Endothelial cell of hepatic sinusoid (primary cell): ENCODE measurements around the gene GRIK5.
"Not testable (repeated sequence)": the region's sequence is repeated elsewhere in the genome, so short reads cannot be mapped to it uniquely, and the experiment has no call there.

Experiments
- in situ Hi-C: cut with HindIII; loops from 2 replicates; pipeline ENCODE4 v1.10.0; 2017; ENCODE audit warnings: low sequenced_read_pairs

Gene GRIK5

GRCh38 chr19:41994994-41995958 is 74.7 kb downstream of the GRIK5 start:
- in situ Hi-C loops = no loop called here

DNA sequence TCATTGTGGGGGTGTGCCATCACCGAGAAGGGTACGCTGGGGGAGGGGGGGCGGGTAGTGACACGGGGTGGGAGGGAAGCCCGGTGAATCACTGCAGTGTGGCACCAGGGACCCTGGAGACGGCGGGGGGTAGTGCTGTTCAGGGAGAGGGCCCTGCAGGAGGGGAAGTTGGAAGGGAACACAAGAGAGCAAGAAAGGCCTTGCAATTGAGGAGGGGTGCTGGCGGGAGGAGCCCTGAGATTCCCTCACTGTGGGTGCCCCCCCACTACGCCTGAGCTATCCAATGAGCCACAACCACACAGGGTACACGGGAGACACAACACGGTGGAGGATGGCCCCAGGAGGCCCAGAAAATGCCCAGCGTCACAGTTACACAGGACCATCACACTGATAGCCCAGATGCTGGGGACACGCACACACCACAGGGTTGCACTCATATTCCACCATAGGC is 75.5 kb downstream of the GRIK5 start:
- in situ Hi-C loops = no loop called here

DNA sequence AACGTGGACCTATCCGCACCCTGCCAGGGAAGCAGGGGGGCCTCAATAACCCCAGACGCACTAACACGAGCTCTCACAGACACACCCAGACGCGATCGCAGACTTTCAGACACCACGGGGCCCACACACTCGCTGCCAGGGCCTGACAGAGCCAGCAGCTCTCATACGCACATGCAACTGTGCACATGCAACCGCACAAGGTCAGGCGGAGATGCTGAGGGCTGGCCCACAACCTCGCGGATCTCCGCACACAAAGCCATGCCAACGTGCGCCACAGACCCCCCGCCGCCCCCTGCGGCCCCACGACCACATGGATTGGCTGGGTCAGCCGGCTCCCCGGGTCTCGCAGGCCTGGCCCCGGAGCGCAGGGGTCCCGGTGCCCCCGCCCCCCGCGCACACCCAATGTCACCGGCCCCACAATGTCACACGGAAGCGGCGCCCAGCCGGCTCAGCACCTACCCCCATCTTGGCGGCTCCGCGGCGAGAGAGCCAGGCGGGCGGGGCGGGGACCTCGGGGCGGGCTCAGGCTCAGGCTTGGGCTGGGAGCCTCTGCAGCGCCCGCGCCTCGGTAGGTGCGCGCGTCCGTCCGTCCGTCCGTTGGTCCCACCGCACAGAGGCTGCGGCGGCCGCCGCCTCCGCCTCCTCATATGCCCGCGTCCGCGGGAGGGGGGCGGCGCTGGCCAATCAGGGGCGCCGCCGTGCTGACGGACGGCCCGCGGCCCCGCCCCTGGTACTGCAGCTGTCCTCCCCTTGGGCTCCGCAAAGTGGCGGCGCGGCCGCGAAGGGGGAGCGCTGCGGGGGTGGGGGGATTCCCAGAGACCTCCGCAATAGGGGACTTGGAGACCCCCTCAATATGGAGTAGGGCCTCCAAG is 76.2 kb downstream of the GRIK5 start, which contains the start of gene ATP1A3:
Gene ATP1A3, minus strand, starts transcription at position 619 of the 872 bp plus-strand sequence. Its CDS starts 154 bp downstream, at position 465.
- in situ Hi-C loops = no loop called here

DNA sequence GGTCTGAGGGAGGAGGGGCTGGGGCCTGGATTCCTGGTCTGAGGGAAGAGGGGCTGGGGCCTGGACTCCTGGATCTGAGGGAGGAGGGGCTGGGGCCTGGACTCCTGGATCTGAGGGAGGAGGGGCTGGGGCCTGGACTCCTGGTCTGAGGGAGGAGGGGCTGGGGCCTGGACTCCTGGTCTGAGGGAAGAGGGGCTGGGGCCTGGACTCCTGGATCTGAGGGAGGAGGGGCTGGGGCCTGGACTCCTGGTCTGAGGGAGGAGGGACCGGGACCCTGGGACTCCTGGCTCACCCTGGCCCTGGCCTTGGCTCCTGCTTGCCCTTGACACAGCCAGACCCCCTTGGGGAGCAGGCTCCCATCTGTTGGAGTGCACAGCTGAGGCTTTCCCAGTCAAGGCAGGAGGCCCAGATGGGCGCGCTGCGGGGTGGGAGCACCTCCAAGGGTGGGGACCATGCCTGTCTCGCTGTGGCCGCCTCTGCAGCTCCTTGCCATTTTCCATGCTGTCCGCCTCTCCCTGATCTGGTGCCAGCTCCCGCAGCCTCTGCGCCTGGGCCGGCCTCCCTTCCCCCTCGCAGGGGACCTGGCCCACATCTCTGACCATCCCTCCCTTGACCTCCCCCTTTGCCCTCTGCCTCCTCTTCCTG is 78.0 kb downstream of the GRIK5 start:
- in situ Hi-C loops = not testable (repeated sequence)

- in situ Hi-C loops = no loop called here
Observed at GRCh38 chr19:41991025-41991424, 79.0 kb downstream of the GRIK5 start.

DNA sequence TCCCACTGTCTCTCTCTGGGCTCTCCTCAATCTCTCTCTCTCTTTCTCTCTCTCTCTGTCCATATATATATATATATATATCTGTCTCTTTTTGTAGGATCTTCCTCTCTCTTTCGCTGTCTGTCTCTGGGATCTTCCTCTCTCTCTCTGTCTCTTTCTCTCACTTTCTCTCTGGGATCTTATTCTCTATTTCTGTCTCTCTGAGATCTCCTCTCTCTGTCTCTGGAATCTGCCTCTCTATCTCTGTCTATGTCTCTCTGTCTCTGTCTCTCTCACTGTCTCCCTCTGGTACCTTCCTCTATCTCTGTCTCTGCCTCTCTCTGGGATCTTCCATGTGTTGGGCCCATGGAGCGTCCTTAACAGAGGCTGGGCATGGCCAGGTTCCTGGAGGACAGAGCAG is 79.4 kb downstream of the GRIK5 start:
- in situ Hi-C loops = no loop called here

- in situ Hi-C loops = no loop called here
Observed at GRCh38 chr19:41990028-41990427, 80.0 kb downstream of the GRIK5 start.

DNA sequence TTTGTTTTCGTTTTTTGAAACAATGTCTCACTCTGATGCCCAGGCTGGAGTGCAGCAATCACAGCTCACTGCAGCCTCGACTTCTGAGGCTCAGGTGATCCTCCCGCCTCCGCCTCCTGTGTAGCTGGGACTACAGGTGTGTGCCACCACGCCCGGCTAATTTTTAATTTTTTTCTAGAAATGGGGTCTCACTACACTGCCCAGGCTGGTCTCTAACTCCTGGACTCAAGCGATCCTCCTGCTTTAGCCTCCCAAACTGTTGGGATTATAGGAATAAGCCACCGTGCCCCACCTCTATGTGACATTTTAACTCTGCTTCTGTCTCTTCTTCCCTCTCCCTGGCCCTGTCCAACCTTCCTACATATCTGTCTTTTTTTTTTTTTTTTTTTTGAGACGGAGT is 81.1 kb downstream of the GRIK5 start:
- in situ Hi-C loops = no loop called here

DNA sequence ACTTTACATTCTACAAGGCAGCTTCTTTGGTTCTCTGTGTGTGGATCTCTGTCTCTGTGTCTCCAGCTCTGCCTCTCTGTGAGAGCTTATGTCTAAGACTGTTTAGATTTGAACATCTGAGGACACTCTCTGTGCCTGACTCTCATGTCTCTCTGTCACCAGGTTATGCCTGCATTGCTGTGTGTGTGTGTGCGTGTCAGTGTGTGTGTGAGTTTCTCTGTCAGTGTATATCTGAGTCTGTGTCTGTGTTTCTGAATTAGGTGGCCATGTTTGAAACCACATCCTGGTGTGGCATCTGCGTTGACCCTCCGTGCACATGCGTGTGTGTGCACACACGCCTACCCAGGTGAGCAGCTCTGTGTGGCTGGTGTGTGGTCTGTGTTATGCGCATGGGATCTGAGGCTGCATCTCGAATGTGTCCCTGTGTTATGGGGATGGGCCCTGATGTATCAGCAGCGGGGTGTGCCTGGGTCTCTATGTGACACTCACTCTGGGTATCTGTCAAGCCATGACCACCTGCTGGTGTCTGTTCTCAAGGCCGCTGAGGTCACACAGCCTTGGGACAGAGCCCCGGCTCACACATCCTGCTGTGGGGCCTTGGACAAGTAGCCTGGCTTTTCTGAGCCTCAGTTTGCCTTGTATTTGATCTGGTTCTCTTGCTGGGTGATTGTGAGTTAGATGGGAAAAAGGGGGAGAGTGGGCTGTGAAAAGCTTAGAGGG is 82.7 kb downstream of the GRIK5 start:
- in situ Hi-C loops = no loop called here

GRCh38 chr19:41984961-41985360 is 85.0 kb downstream of the GRIK5 start:
- in situ Hi-C loops = no loop called here

GRCh38 chr19:41981724-41982123 is 88.3 kb downstream of the GRIK5 start:
- in situ Hi-C loops = no loop called here

DNA sequence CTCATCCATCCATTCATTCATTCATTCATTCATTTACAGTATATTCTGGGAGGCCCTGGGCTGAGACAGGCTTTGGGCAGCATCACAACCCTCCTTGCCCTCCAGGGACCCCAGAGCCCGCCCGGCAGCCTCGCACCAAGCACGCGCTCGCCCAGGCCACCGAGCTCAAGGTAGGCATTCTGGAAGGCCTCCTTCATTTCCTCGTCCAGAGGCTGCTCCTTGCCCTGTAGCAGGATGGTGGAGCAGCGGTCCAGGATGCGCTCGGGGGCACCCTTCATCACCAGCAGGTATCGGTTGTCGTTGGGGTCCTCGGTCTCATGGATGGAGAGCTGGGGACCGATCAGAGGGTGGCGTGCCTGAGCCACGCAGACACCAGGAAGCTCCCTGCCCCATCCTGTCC is 91.5 kb downstream of the GRIK5 start:
- in situ Hi-C loops = no loop called here

DNA sequence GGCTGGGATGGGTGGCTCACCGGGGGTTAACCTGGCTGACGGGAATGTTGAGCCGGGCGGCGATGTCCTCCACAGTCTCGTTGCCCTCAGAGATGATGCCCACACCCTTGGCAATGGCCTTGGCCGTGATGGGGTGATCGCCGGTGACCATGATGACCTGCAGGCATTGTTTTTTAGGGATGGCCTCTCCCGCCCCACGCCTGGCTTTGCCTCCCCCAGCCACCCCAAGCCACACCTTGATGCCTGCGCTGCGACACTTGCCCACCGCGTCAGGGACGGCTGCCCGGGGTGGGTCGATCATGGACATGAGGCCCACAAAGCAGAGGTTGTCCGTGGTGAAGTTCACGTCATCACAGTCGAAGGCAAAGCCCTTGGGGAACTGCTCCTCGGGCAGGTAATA is 92.1 kb downstream of the GRIK5 start:
- in situ Hi-C loops = no loop called here

- in situ Hi-C loops = no loop called here
Observed at GRCh38 chr19:41974652-41975051, 95.4 kb downstream of the GRIK5 start.

DNA sequence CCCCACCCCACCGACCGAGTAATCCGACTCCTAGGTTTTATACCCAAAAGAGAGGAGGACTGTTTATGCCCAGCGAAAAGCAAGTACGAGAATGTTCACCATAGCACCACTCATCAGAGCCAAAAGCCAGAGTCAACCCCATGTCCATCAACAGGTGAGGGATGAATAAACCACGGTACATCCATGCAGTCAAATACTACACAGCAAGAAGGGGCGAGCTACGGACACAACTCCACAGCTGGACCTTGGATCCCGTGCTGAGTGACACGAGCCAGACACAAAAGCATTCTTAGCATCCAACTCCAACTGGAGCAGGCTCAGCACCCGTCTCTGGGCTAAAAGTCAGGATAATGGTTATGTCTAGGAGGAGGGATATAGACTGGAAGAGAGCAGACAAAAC is 98.6 kb downstream of the GRIK5 start:
- in situ Hi-C loops = no loop called here

DNA sequence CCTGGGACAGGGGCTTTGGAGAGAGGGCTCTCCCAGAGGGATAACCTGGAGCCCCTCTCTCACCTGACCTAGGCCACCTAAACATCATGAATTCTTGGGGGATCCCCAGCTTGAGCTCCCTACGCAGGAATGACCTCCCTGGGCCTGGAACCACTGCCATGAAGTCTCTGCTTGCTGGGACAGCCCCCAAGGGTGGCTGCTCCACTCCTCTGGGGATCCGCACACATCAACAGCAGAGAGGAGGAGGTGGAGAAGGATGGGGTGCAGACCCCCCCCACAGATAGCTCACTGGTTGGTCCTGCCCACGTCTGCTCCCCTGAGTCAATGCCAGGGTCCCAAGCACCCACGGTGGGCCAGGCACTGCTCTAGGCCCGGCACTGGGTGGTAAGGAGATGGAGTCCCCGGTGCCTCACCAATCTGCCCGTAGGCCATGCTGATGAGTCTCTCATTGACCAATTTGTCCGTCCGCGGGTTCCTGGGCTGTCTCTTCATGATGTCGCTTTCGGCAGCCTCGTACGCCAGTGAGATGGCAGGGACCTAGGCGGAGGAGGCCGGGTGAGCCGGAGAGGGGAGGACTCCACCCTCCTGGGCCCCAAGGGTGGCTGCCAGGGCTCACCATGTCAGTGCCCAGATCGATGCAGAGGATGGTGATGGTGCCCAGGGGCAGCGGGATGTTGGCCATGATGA is 100.1 kb downstream of the GRIK5 start:
- in situ Hi-C loops = no loop called here

- in situ Hi-C loops = no loop called here
Observed at GRCh38 chr19:41968751-41969595, 101.0 kb downstream of the GRIK5 start.

- in situ Hi-C loops = no loop called here
Observed at GRCh38 chr19:41967054-41967783, 102.8 kb downstream of the GRIK5 start.
